ENCODE data around the gene NRCAM.
"Not testable (repeated sequence)": the region's sequence is repeated elsewhere in the genome, so short reads cannot be mapped to it uniquely, and the experiment has no call there.

The NRCAM gene

DNA sequence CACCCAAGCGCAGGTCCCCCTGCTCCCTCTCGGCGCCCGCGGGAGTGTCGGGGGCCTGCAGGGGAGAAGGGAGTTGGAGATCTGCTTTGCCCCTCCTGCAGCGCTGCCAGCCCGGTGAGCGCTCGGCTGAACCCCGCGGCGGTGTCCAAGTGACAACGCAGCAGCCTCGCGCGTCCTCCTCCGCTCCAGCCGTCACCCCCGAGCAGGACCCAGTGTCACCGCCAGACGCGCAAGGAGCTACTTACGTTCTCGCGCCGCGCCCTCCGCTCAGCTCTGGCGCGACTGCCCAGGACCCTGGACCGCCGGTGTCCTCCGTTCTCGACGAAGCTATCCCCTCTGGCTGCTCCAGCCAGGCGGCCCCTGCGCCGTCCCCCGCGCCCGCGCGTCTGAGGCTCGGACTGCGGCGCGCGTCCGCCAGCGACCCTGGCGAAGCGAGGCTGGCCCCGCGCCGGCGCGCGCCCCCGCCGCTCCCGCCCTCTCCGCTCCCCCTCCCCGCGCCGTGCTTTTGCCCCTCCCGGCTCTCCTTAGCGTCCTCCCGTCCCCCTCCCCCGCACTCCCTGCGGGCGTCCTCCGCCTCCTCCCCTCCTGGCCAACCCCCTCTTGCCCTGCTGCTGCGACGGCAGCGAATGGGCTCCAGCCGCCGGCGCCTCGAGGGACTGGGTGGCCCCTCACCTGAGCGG is at the start of gene NRCAM:
Gene NRCAM, minus strand, starts transcription at position 439 of the 680 bp plus-strand sequence. CDS start 216,372 bp downstream, outside the sequence.
- peak within 1 kb of the TSS; percentile 38 for H3K4me3 ChIP-seq (ENCODE audit: low read depth, low read length)
- peaks cover 6% of the 10 kb centered on the region for H3K4me1 ChIP-seq
- peak within 1 kb of the TSS; percentile 86 for H2AFZ ChIP-seq
- H3K9ac ChIP-seq: peak within 1 kb of the TSS; percentile 51
- no peaks in the 10 kb centered on the region for H3K9me3 ChIP-seq (ENCODE audit: control insufficient read depth, low read length)
- H3K36me3 ChIP-seq (ENCODE audit: control insufficient read depth, insufficient read depth, low read length): no peaks in the 10 kb centered on the region
- H3K79me2 ChIP-seq: peaks cover 17% of the 10 kb centered on the region
- TF ChIP-seq, protein P1, sequence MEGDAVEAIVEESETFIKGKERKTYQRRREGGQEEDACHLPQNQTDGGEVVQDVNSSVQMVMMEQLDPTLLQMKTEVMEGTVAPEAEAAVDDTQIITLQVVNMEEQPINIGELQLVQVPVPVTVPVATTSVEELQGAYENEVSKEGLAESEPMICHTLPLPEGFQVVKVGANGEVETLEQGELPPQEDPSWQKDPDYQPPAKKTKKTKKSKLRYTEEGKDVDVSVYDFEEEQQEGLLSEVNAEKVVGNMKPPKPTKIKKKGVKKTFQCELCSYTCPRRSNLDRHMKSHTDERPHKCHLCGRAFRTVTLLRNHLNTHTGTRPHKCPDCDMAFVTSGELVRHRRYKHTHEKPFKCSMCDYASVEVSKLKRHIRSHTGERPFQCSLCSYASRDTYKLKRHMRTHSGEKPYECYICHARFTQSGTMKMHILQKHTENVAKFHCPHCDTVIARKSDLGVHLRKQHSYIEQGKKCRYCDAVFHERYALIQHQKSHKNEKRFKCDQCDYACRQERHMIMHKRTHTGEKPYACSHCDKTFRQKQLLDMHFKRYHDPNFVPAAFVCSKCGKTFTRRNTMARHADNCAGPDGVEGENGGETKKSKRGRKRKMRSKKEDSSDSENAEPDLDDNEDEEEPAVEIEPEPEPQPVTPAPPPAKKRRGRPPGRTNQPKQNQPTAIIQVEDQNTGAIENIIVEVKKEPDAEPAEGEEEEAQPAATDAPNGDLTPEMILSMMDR (IDR thresholded peaks at IDR 0.05): no peak
- peak within 1 kb of the TSS; percentile 77 for H3K4me2 ChIP-seq (ENCODE audit: low read length)
- no peaks in the 10 kb centered on the region for H3K27me3 ChIP-seq (ENCODE audit: control insufficient read depth, insufficient read depth, low read length)
- peak within 1 kb of the TSS; percentile 92 for H3K27ac ChIP-seq

DNA sequence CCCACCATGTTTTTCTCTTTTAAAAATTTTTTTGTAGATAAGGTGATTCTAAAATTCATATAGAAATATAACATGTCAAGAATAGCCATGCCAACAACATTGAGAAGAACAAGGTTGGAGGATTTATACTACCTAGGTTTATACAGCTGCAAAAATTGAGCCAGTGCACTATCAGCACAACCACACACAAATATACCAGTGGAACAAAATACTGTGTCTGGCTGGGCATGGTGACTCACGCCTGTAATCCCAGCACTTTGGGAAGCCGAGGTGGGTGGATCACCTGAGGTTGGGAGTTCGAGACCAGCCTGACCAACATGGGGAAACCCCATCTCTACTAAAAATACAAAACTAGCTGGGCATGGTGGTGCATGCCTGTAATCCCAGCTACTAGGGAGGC is 48.3 kb upstream of the NRCAM start:
- not testable (repeated sequence) for H3K27ac ChIP-seq, H3K9ac ChIP-seq
- peaks cover 21% of the 10 kb centered on the region for H3K79me2 ChIP-seq

DNA sequence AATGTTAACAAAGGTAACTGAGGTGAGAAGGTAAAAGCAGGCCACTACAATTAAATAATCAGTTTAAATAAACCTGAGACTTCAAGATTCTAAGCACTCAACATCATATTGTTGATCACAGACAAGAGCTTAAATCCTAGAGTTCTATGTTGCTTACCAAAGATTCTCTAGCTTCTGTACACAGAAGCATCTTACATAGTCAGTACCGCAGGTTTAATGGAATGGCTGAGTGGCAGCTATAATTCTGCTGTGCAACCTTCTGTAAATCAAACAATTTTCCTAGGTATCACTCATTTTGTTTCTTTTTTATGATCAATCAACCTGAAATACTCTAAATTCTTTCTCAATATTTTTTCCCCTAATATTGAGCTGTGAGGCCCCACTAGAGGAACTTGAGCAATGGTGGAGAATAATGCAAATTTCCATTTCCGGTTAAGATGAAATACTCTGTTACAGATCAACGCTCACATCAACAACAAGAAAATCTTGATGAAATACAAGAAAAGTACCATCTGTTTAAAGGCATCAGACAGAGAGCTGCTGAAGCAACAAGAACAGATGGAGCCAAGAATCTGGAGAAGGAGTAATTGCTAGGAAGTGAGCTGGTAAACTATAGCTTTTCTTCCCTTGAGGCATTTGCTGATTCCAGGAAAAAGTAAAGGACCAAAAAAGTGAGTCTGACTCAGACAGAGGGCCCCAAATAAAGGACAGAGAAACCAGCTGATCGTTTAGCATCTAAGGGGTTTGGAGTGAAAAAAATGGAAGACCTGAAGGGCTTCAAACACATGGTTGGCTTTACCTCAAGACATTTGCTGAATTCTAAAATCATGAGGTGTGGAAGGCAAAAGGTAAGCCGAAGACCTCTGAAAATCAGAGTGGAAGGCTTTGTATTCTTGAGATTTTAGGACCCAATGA is 47.1 kb upstream of the NRCAM start:
- H3K36me3 ChIP-seq (ENCODE audit: control insufficient read depth, insufficient read depth, low read length): no peaks in the 10 kb centered on the region

More for the DNA sequence above, 48.3 kb upstream of the NRCAM start:
- not testable (repeated sequence) for H2AFZ ChIP-seq; H3K27me3 ChIP-seq (ENCODE audit: control insufficient read depth, insufficient read depth, low read length); H3K9me3 ChIP-seq (ENCODE audit: control insufficient read depth, low read length); H3K36me3 ChIP-seq (ENCODE audit: control insufficient read depth, insufficient read depth, low read length); H3K4me2 ChIP-seq (ENCODE audit: low read length); H3K4me1 ChIP-seq; H3K4me3 ChIP-seq (ENCODE audit: low read depth, low read length)

DNA sequence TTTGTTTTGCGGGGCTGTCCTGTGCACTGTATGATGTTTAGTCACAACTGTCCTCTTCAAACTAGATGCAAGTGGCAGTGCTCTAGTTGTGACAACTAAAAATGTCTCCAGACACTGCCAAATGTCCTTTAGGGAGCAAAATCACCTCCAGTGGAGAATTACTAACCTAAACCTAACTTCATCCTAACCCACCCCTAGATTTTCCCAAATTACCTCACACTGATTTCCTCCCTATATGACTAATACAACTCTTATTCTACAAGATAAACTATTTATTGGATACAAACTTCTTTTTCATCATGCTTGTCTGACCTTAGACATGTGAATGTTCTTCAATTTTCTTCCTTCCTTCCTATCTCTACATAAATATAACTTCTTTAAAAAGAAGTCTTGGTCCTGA is 43.3 kb upstream of the NRCAM start:
- H3K9me3 ChIP-seq (ENCODE audit: control insufficient read depth, low read length): no peaks in the 10 kb centered on the region
- H3K4me1 ChIP-seq: peaks cover 3% of the 10 kb centered on the region
- no peak overlapping the region for H3K4me3 ChIP-seq (ENCODE audit: low read depth, low read length)
- no peak overlapping the region for H3K4me2 ChIP-seq (ENCODE audit: low read length)
- no peak overlapping the region for H3K9ac ChIP-seq
- peaks cover 6% of the 10 kb centered on the region for H3K79me2 ChIP-seq
- TF ChIP-seq, protein P1 (IDR thresholded peaks at IDR 0.05): no peak
- H3K27me3 ChIP-seq (ENCODE audit: control insufficient read depth, insufficient read depth, low read length): no peaks in the 10 kb centered on the region
- no peak overlapping the region for H2AFZ ChIP-seq
- no peak overlapping the region for H3K27ac ChIP-seq
- H3K36me3 ChIP-seq (ENCODE audit: control insufficient read depth, insufficient read depth, low read length): no peaks in the 10 kb centered on the region

More for the DNA sequence above, 47.1 kb upstream of the NRCAM start:
- Histone ChIP-seq H3K4me2 (ENCODE audit: low read length) (no peak overlapping the region), H3K9ac (no peak overlapping the region), H3K4me1 (peaks cover 3% of the 10 kb centered on the region), H3K9me3 (ENCODE audit: control insufficient read depth, low read length) (no peaks in the 10 kb centered on the region), H3K4me3 (ENCODE audit: low read depth, low read length) (no peak overlapping the region), H3K79me2 (peaks cover 21% of the 10 kb centered on the region), H2AFZ (no peak overlapping the region), H3K27me3 (ENCODE audit: control insufficient read depth, insufficient read depth, low read length) (no peaks in the 10 kb centered on the region), H3K27ac (peak overlapping the region; percentile 7)
- TF ChIP-seq, protein P1 (IDR thresholded peaks at IDR 0.05): no peak

DNA sequence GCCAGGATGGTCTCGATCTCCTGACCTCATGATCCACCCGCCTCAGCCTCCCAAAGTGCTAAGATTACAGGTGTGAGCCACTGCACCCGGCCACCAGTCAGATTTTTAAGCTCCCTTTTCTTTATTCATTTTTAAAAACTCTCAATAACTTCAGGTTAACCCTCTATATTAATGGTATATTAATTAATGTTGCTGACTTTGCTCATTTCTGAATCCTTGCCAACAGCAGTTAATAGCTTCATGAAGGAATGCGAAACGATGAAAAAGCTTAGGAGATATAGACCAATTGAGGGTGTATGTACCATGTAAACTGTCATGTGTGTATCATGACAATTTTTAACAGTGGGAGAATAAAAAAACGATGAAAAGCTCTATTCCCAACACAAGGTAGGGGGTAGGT is 42.2 kb upstream of the NRCAM start:
- no peak overlapping the region for H3K4me2 ChIP-seq (ENCODE audit: low read length)
- peaks cover 2% of the 10 kb centered on the region for H3K4me1 ChIP-seq
- no peaks in the 10 kb centered on the region for H3K36me3 ChIP-seq (ENCODE audit: control insufficient read depth, insufficient read depth, low read length)
- peaks cover 5% of the 10 kb centered on the region for H3K79me2 ChIP-seq
- H3K4me3 ChIP-seq (ENCODE audit: low read depth, low read length): no peak overlapping the region
- no peak overlapping the region for H2AFZ ChIP-seq
- H3K27me3 ChIP-seq (ENCODE audit: control insufficient read depth, insufficient read depth, low read length): no peaks in the 10 kb centered on the region
- H3K27ac ChIP-seq: no peak overlapping the region
- TF ChIP-seq, protein P1 (IDR thresholded peaks at IDR 0.05): no peak
- H3K9ac ChIP-seq: no peak overlapping the region
- H3K9me3 ChIP-seq (ENCODE audit: control insufficient read depth, low read length): no peaks in the 10 kb centered on the region

Data from parathyroid adenoma (tissue), 2 donors.